ENCODE measurements around the gene PCBP3.

- TF ChIP-seq EZH2 (optimal IDR thresholded peaks at IDR 0.05; ENCODE audit: low read depth, low read length) (no peak), CTCF (IDR thresholded peaks at IDR 0.05; ENCODE audit: low read length) (no peak)
Measured at GRCh38 chr21:45856906-45857305, 213.4 kb downstream of the PCBP3 start.

Data from MM.1S (cell line).